HG02852 (cell line): ENCODE data around the gene SETD2.
"Not testable (repeated sequence)": the region's sequence is repeated elsewhere in the genome, so short reads cannot be mapped to it uniquely, and the experiment has no call there.

Experiments used
- ATAC-seq: cut with Tn5 transposase; IDR thresholded peaks from one replicate; pipeline ENCODE4 v1.9.1; 2021; ENCODE audit warnings: mild to moderate bottlenecking, moderate library complexity; ENCODE audit not compliant: unreplicated experiment

The SETD2 gene

DNA sequence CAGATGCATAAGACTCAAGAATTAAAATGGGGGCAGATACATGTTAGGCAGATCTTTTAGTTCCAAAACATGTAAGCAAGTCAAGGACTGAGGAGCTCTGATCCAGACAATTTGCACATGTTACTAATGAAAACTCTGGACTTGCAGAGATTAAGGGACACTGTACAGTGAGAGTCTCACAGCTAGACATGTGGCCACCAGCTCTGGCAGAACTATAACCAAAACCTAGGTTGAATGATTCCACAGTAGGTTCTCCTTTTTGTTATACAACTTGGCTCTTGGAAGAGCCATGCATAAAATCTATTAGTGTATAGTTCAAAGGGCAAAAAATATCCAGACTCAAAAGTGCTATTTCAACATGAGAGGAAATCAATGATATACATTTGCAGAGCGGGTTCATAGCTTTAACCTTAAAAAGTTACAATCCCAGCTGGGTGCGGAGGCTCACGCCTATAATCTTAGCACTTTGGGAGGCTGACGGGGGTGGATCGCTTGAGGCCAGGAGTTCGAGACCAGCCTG, 61.8 kb downstream of the SETD2 start:
- ATAC-seq: no peak

GRCh38 chr3:47098910-47099309, 65.0 kb downstream of the SETD2 start:
- ATAC-seq: no peak

- ATAC-seq: no peak
These were observed 66.0 kb downstream of the SETD2 start for GRCh38 chr3:47097864-47098263.

DNA sequence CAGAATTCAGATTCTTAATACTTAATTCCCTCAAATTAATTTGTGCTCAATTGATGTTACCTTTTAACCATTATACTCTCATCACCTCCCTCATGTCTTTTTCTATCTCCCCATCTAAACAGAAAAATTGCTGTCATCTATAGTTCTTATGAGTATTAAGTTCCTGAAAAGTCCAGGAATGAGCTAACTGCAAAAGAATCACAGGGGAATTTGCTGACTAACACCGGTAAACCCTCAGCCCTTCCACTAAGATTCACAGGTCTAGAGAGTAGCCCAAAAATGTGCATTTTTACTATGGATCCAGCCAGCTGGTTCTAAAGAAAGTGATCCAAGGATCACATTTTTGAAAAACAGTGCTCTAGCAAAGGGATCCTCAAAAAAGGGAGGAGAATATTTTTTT, 67.0 kb downstream of the SETD2 start:
- ATAC-seq: no peak

DNA sequence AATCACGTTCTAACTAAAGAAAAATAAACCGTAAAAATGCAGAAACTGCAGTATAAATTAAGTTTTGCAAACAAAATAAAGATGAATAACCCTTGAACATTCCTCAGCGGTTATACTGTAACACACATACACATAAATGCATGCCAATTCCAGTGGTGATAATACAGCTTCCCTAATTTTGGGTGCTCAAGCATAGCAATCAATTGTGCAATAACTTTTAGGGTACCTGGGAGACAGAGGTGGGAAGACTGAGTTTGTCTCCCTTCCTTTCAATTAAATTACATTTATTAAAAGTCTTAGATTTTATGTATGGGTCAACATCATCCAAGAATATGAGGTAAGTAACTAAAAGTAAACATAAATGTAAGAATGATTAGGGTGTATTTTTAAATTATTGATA, 71.8 kb downstream of the SETD2 start:
- no peak for ATAC-seq

- ATAC-seq: no peak
These were observed 74.3 kb downstream of the SETD2 start for GRCh38 chr3:47089630-47090029.

- no peak for ATAC-seq
These were observed 77.8 kb downstream of the SETD2 start for GRCh38 chr3:47086071-47086470.

GRCh38 chr3:47083786-47084185, 80.1 kb downstream of the SETD2 start:
- ATAC-seq: no peak

DNA sequence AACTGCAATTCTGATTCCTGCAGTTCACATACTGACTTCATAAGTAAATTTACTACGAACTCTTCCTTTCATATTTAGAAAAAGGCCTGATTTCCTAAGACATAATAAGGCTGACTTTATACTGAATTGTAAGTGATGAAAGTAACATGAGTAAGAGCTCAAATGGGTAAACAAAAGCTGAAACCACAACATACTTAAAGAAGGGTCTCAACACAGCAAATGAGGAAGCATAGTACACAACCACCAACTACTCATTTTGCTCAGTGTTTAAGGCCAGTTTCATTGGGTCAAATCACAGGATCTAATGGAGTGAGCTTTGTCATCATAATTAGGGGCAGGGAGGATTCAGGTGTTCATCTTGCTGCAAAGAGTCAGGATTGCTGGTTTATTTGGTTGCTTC, 81.4 kb downstream of the SETD2 start:
- ATAC-seq: no peak

DNA sequence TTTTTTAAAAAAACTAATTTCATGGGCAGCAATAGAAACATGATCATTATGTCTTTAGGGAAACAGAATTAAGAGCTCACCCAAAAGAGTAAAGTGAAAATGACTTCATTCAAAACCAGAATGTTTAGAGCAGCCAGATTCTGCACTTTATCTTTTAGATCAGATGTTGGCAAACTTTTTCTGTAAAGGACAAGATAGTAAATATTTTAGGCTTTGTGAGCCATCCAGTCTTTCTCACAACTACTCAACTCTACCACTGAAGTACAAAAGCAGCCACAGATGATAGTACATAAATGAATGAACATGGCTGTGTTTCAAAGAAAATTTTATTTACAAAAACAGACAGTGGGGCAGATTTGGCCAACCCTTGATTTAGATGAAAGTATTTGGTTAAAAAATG, 84.5 kb downstream of the SETD2 start:
- ATAC-seq: no peak

GRCh38 chr3:47073685-47074084, 90.2 kb downstream of the SETD2 start:
- ATAC-seq: no peak

- no peak for ATAC-seq
These were observed 93.1 kb downstream of the SETD2 start for GRCh38 chr3:47070770-47071169.

GRCh38 chr3:47066259-47066658, 97.7 kb downstream of the SETD2 start:
- not testable (repeated sequence) for ATAC-seq

GRCh38 chr3:47065681-47066080, 98.2 kb downstream of the SETD2 start:
- ATAC-seq: no peak

GRCh38 chr3:47065058-47065457, 98.9 kb downstream of the SETD2 start:
- no peak for ATAC-seq

GRCh38 chr3:47057212-47057671, 106.7 kb downstream of the SETD2 start:
- ATAC-seq: no peak

DNA sequence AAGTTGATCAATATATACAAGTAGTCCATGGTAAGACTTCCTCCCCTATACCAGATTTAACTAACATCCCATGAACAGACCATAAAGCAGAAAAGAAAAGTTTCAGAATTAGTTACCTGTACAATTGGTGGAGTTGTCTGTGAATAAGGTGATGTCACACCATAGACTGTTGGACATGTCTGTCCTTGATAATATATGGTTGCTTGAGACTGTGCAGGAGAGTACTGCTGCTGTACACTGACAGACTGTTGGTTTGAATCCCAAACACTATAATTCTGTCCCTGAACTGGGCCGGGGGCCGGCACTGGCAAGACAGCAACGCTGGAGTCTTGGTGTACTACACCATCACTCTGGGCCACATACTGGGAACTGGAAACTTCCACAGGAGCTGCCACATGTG, 107.2 kb downstream of the SETD2 start:
- no peak for ATAC-seq

DNA sequence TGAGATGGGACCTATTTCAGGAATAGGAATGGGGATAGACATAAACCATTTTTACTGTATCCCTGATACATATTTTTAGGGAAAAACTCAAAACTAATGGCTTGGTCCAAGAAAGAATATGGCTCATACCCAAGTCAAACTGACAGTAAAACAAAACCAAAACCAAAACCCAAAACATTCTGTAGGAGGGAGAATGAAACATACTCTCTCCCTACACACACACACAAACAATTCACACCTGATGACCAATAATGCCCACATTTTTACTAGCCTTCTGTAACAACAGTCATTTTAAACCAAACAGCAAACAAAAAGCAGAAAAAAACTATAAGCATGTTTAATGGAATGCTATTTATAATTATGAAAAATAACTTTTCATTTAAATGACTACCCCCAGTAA, 109.5 kb downstream of the SETD2 start:
- ATAC-seq: no peak

- no peak for ATAC-seq
These were observed 116.2 kb downstream of the SETD2 start for GRCh38 chr3:47047673-47048072.

GRCh38 chr3:47047069-47047468, 116.8 kb downstream of the SETD2 start:
- no peak for ATAC-seq

DNA sequence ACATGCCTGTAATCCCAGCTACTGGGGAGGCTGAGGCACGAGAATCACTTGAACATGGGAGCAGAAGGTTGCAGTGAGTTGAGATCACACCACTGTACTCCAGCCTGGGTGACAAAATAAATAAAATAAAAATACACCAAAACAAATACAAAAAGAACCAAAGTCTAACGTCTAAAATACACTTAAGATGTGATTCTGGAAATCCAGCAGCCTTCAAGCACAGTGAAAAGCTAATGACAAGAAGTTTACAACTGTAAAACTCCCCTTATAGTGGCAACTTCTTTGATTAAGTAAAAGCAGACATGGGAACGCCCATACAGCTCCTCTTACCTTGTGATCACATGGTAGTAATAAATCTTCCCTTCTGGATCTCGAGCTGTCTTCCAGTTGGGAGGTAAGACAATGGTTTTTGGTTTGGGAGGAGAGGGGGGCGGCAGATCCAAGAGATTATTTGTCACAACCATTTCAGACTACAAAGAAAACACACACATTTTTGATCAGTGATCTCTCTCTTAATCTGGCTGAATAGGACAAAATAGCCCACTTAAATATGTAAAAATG, 121.6 kb downstream of the SETD2 start:
- no peak for ATAC-seq

DNA sequence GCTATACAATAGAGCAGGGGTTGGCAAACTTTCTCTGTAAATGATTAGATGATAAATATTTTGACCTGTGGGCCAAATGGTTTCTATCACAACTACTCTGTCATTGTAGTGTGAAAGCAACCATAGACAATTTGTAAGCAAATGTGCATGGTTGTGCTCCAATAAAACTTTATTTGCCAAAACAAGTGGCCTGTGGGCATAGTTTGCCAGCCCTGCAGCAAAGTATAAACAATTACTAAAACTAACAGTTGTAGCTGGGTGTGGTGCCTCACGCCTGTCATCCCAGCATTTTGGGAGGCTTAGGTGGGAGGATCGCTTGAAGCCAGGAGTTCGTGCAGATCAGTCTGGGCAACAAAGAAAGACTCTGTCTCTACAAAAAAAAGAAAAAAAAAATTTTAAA, 122.8 kb downstream of the SETD2 start:
- ATAC-seq: no peak

- not testable (repeated sequence) for ATAC-seq
These were observed 126.6 kb downstream of the SETD2 start for GRCh38 chr3:47037302-47037701.
